Activated B cell treated with CpG ODN at 0.5 μM for 24 hours (primary cell): Measurements from ENCODE around the gene SEMA4G. TPM values are rescaled to one million over a fixed set of nuclear protein-coding genes. Genes with fewer than 3 reads are reported as not detected.

Experiments
- ATAC-seq: fragments of 200-7000 bp; cut with Tn5 transposase; one replicate; pipeline ENCODE4 v1.10.0; 2021; ENCODE audit warnings: low read depth, mild to moderate bottlenecking, moderate library complexity
- CTCF ChIA-PET: fragments of 350-600 bp; sonication (Branson Sonifier 250); formaldehyde crosslinking; loops from one replicate; lab custom pipeline; 2021; ENCODE audit warnings: antibody characterized with exemption; lab: Charles Lee
- POLR2A ChIA-PET: fragments of 350-600 bp; sonication (Branson Sonifier 250); formaldehyde crosslinking; loops from one replicate; lab custom pipeline; 2021; ENCODE audit warnings: antibody characterized with exemption; lab: Charles Lee
- DNase-seq: peaks from one replicate; pipeline ENCODE4 v3.0.0; 2022
- H3K27ac Mint-ChIP-seq: one replicate; pipeline ENCODE4 v1.8.0; 2020; ENCODE audit warnings: mixed read lengths
- H3K27me3 Mint-ChIP-seq: one replicate; pipeline ENCODE4 v1.8.0; 2021; ENCODE audit warnings: mixed read lengths
- H3K36me3 Mint-ChIP-seq: one replicate; pipeline ENCODE4 v1.8.0; 2021; ENCODE audit warnings: low read depth, mixed read lengths
- H3K4me1 Mint-ChIP-seq: one replicate; pipeline ENCODE4 v1.8.0; 2021; ENCODE audit warnings: mixed read lengths
- H3K4me3 Mint-ChIP-seq: one replicate; pipeline ENCODE4 v1.8.0; 2020; ENCODE audit warnings: mild to moderate bottlenecking, mixed read lengths
- H3K9me3 Mint-ChIP-seq: one replicate; pipeline ENCODE4 v1.8.0; 2020; ENCODE audit warnings: mixed read lengths
- intact Hi-C: fragments of 100-400 bp; cut with micrococcal nuclease; formaldehyde crosslinking; loops from one replicate; pipeline ENCODE4 v1.15.1; 2024
- total RNA-seq: library from RNA; stranded (reverse); gene quantifications from 2 replicates; pipeline ENCODE4 v1.2.3, GENCODE V29; 2022
- TF ChIP-seq, protein P1 (sequence below): fragments of 200-600 bp; IDR thresholded peaks from one replicate; pipeline ENCODE4 v1.8.0; 2022; ENCODE audit warnings: antibody characterized with exemption, mild to moderate bottlenecking

SEMA4G gene
- total RNA-seq, 1 donor from 2014 or later, result 0.60 TPM

DNA sequence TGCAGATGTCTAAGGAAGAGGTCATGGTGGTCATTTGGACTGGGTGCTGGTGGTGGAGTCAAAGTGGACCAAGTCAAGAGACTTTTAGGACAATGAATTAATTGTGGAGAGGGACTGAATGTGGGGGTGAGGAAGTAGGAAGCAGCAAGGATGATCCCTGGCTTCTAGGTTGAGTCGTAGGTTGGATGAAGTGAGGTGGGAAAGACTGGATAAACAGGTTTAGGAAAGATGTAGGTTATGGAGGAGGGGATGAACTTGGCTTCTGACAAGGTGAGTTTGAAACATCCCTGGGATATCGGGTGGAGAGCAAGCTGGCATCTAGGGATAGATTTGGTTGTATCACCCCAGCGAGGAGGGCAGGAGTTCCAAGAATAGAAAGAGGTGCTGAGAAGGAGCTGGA is 7.6 kb downstream of the SEMA4G start:
- no peak overlapping the region for H3K4me3 Mint-ChIP-seq
- H3K27ac Mint-ChIP-seq, result no peak overlapping the region
- CTCF ChIA-PET, result no interaction called here

DNA sequence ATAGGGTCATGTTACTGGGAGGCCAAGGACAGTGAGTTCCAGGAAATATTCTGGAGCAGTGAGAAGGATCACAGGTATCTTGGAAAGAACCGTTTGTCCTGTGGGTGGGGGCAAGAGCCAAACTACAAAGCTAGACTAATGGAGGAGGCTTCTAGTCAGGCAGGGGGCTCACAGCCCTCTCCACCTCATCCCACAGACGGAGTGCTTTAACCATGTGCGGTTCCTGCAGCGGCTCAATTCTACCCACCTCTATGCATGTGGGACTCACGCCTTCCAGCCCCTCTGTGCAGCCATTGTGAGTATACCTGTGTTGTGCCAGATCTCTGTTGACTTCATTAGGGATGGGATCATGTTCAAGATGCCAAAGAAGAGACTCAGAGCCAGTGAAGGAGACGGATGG is 8.1 kb downstream of the SEMA4G start:
- CTCF ChIA-PET, result no interaction called here
- POLR2A ChIA-PET, result no interaction called here
- no peak overlapping the region for H3K27ac Mint-ChIP-seq

More for the DNA sequence above, 7.6 kb downstream of the SEMA4G start:
- H3K9me3 Mint-ChIP-seq, result no peaks in the 10 kb centered on the region
- POLR2A ChIA-PET, result no interaction called here
- H3K36me3 Mint-ChIP-seq, result peaks cover 28% of the 10 kb centered on the region
- TF ChIP-seq, protein P1, sequence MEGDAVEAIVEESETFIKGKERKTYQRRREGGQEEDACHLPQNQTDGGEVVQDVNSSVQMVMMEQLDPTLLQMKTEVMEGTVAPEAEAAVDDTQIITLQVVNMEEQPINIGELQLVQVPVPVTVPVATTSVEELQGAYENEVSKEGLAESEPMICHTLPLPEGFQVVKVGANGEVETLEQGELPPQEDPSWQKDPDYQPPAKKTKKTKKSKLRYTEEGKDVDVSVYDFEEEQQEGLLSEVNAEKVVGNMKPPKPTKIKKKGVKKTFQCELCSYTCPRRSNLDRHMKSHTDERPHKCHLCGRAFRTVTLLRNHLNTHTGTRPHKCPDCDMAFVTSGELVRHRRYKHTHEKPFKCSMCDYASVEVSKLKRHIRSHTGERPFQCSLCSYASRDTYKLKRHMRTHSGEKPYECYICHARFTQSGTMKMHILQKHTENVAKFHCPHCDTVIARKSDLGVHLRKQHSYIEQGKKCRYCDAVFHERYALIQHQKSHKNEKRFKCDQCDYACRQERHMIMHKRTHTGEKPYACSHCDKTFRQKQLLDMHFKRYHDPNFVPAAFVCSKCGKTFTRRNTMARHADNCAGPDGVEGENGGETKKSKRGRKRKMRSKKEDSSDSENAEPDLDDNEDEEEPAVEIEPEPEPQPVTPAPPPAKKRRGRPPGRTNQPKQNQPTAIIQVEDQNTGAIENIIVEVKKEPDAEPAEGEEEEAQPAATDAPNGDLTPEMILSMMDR, result no peak
- DNase-seq, result no peak
- H3K27me3 Mint-ChIP-seq, result no peaks in the 10 kb centered on the region
- no peak for ATAC-seq
- intact Hi-C loops, result no loop called here
- no peaks in the 10 kb centered on the region for H3K4me1 Mint-ChIP-seq

DNA sequence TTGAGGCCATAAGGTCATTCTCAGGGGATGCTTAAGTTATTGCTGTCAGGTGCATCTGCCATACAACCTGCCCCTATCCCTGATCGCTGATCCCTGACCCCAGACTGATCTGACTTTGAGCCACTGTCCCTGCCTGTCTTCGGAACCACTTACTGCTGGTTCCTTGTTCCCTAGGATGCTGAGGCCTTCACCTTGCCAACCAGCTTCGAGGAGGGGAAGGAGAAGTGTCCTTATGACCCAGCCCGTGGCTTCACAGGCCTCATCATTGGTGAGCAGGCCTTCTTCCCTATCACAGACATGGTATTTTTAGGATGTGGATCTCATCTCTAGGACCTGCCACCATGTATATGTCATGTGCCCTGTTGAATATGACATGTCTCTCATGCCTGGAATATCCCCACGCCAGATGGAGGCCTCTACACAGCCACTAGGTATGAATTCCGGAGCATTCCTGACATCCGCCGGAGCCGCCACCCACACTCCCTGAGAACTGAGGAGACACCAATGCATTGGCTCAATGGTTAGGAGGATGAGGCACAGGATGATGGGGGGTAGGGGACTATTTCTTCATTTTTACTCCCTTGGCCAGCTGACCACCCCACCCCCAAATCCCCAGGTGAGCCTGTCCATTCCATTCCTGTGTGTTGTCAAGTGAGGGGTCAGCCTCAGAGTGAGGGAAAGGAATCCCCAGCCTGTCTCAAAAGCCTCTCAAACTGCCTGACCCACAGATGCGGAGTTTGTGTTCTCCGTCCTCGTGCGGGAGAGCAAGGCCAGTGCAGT is 9.0 kb downstream of the SEMA4G start:
- ChIA-PET CTCF (no interaction called here), POLR2A (no interaction called here)
- Mint-ChIP-seq H3K4me1 (no peaks in the 10 kb centered on the region), H3K27me3 (no peaks in the 10 kb centered on the region), H3K4me3 (no peak overlapping the region), H3K27ac (no peak overlapping the region), H3K9me3 (no peaks in the 10 kb centered on the region), H3K36me3 (peaks cover 38% of the 10 kb centered on the region)
- no peak for DNase-seq
- no peak for ATAC-seq
- TF ChIP-seq, protein P1, result no peak
- intact Hi-C loops, result no loop called here

More for the DNA sequence above, 8.1 kb downstream of the SEMA4G start:
- Mint-ChIP-seq H3K4me3 (no peak overlapping the region), H3K4me1 (no peaks in the 10 kb centered on the region), H3K36me3 (peaks cover 33% of the 10 kb centered on the region), H3K27me3 (no peaks in the 10 kb centered on the region), H3K9me3 (no peaks in the 10 kb centered on the region)
- ATAC-seq, result no peak
- no peak for DNase-seq
- intact Hi-C loops, result no loop called here
- TF ChIP-seq, protein P1, result no peak

DNA sequence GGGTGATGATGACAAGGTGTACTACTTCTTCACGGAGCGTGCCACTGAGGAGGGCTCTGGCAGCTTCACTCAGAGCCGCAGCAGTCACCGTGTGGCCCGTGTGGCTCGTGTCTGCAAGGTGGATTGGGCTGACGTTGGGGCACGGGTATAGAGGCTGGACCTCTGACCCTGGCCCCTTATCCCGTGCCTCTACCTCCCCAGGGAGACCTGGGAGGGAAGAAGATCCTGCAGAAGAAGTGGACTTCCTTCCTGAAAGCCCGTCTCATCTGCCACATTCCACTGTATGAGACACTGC is 9.5 kb downstream of the SEMA4G start:
- CTCF ChIA-PET, result no interaction called here
- peaks cover 41% of the 10 kb centered on the region for H3K36me3 Mint-ChIP-seq
- no peak overlapping the region for H3K4me3 Mint-ChIP-seq

DNA sequence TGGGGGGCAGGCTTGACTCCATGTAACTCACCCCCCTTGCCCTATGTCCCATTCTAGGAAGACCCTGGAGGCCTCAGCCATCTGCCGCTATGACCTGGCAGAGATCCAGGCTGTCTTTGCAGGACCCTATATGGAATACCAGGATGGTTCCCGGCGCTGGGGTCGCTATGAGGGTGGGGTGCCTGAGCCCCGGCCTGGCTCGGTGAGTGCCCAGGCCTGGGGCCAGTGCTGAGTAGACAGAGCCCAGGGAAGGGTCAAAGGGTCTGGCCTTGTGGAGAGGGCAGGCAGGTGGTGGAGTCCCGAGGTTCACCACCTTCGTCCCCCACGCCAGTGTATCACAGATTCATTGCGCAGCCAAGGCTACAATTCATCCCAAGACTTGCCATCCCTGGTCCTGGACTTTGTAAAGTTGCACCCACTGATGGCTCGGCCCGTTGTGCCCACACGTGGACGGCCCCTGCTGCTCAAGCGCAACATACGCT is 10.5 kb downstream of the SEMA4G start:
- TF ChIP-seq, protein P1, result no peak
- DNase-seq (no peak), ATAC-seq (no peak)
- H3K9me3 Mint-ChIP-seq, result no peaks in the 10 kb centered on the region
- H3K27me3 Mint-ChIP-seq, result no peaks in the 10 kb centered on the region
- H3K36me3 Mint-ChIP-seq, result peaks cover 47% of the 10 kb centered on the region
- CTCF ChIA-PET, result no interaction called here
- POLR2A ChIA-PET, result no interaction called here
- H3K27ac Mint-ChIP-seq, result no peak overlapping the region
- intact Hi-C loops, result no loop called here
- no peaks in the 10 kb centered on the region for H3K4me1 Mint-ChIP-seq
- no peak overlapping the region for H3K4me3 Mint-ChIP-seq

More for the DNA sequence above, 9.5 kb downstream of the SEMA4G start:
- DNase-seq, result no peak
- POLR2A ChIA-PET, result no interaction called here
- ATAC-seq, result no peak
- TF ChIP-seq, protein P1, result no peak
- H3K4me1 Mint-ChIP-seq, result no peaks in the 10 kb centered on the region
- H3K27ac Mint-ChIP-seq, result no peak overlapping the region
- H3K9me3 Mint-ChIP-seq, result no peaks in the 10 kb centered on the region
- no peaks in the 10 kb centered on the region for H3K27me3 Mint-ChIP-seq
- intact Hi-C loops, result no loop called here
